Suprapubic skin (tissue), 4 donors: ENCODE measurements around the gene BMP8A.

Experiments
- EP300 ChIP-seq: sonication (generic); formaldehyde crosslinking; IDR thresholded peaks from one replicate; pipeline ENCODE4 v1.6.1; 2017; ENCODE audit warnings: antibody characterized with exemption
- POLR2A ChIP-seq, 2 donors: fragments of 450-650 bp; IDR thresholded peaks; one replicate each; pipeline ENCODE4 v1.6.1; 2017; ENCODE audit warnings: antibody characterized with exemption in 2 of 2, mild to moderate bottlenecking in 2 of 2, moderate library complexity in 2 of 2
- POLR2AphosphoS5 ChIP-seq, 3 donors: sonication (generic); formaldehyde crosslinking; IDR thresholded peaks; one replicate each; pipeline ENCODE4 v1.6.1; 2017; ENCODE audit warnings: antibody characterized with exemption in 3 of 3
- TF ChIP-seq, protein P1 (sequence below), 2 donors: fragments of 200-600 bp in 1 of 2; fragments of 450-650 bp in 1 of 2; sonication (generic) in 1 of 2; IDR thresholded peaks; one replicate each; pipeline ENCODE4 v1.5.1; 2016 to 2019; ENCODE audit warnings: antibody characterized with exemption in 2 of 2, mild to moderate bottlenecking in 1 of 2, moderate library complexity in 1 of 2

- TF ChIP-seq, protein P1, sequence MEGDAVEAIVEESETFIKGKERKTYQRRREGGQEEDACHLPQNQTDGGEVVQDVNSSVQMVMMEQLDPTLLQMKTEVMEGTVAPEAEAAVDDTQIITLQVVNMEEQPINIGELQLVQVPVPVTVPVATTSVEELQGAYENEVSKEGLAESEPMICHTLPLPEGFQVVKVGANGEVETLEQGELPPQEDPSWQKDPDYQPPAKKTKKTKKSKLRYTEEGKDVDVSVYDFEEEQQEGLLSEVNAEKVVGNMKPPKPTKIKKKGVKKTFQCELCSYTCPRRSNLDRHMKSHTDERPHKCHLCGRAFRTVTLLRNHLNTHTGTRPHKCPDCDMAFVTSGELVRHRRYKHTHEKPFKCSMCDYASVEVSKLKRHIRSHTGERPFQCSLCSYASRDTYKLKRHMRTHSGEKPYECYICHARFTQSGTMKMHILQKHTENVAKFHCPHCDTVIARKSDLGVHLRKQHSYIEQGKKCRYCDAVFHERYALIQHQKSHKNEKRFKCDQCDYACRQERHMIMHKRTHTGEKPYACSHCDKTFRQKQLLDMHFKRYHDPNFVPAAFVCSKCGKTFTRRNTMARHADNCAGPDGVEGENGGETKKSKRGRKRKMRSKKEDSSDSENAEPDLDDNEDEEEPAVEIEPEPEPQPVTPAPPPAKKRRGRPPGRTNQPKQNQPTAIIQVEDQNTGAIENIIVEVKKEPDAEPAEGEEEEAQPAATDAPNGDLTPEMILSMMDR (IDR thresholded peaks at IDR 0.05) = no peak
- TF ChIP-seq POLR2AphosphoS5 (IDR thresholded peaks at IDR 0.05) = no peak
- TF ChIP-seq EP300 = no peak
- TF ChIP-seq POLR2A (IDR thresholded peaks at IDR 0.05) = no peak
These were observed 51.5 kb downstream of the BMP8A start for GRCh38 chr1:39542924-39543323.
